ENCODE results near the gene OR7A17. TPM values are rescaled to one million over a fixed set of nuclear protein-coding genes. Genes with fewer than 3 reads are reported as not detected.

OR7A17 gene
- not detected in 2 replicates for total RNA-seq (2014; rRNA removed; shearing (Covaris generic))

GRCh38 chr19:14886032-14886431 is at the start of gene OR7A17:
OR7A17 (minus strand) TSS chr19:14886132; CDS start chr19:14881355, 4,777 bp downstream.

GRCh38 chr19:14848822-14849221 is 37.1 kb downstream of the OR7A17 start, which contains the start of gene OR7A10:
OR7A10 (minus strand) TSS chr19:14848922; CDS start chr19:14841877, 7,045 bp downstream.

GRCh38 chr19:14835011-14835410 is 50.9 kb downstream of the OR7A17 start, which contains the start of the genes OR7A5 and OR7C1:
OR7A5 (minus strand) TSS chr19:14835185; CDS start chr19:14828241, 6,944 bp downstream.
OR7C1 (minus strand) TSS chr19:14835185; CDS start chr19:14800136, 35,049 bp downstream.

Small RNAs within 50 kb of the gene (small RNA-seq; reads per million reads assigned to genes)
- gene OR7A18P = not detected

Other genes with a start within 250 kb of the OR7A17 start
- gene ADGRE3, start 211.3 kb downstream of the OR7A17 start, total RNA-seq (2014; rRNA removed; shearing (Covaris generic)) = not detected in 2 replicates
- 18.4 and 25.6 TPM in 2 replicates for gene ZNF333, start 196.1 kb downstream of the OR7A17 start, total RNA-seq (2014; rRNA removed; shearing (Covaris generic))
- gene ADGRE2, start 107.6 kb downstream of the OR7A17 start, total RNA-seq (2014; rRNA removed; shearing (Covaris generic)) = 0.82 and 1.3 TPM in 2 replicates
- gene OR7A5, start 50.9 kb downstream of the OR7A17 start, total RNA-seq (2014; rRNA removed; shearing (Covaris generic)) = not detected in 2 replicates
- 0.30 TPM in 1 of 2 replicates, not detected in the other for gene OR7C1, start 50.9 kb downstream of the OR7A17 start, total RNA-seq (2014; rRNA removed; shearing (Covaris generic))
- gene OR7A10, start 37.2 kb downstream of the OR7A17 start, total RNA-seq (2014; rRNA removed; shearing (Covaris generic)) = not detected in 2 replicates
- gene OR7C2, start 55.4 kb upstream of the OR7A17 start, total RNA-seq (2014; rRNA removed; shearing (Covaris generic)) = not detected in 2 replicates
- not detected in 2 replicates for gene SLC1A6, start 93.7 kb upstream of the OR7A17 start, total RNA-seq (2014; rRNA removed; shearing (Covaris generic))
- gene CASP14, start 163.3 kb upstream of the OR7A17 start, total RNA-seq (2014; rRNA removed; shearing (Covaris generic)) = not detected in 2 replicates
- 0.11 TPM in 1 of 2 replicates, not detected in the other for gene OR1I1, start 196.1 kb upstream of the OR7A17 start, total RNA-seq (2014; rRNA removed; shearing (Covaris generic))
- 84.9 and 99.9 TPM in 2 replicates for gene SYDE1, start 221.3 kb upstream of the OR7A17 start, total RNA-seq (2014; rRNA removed; shearing (Covaris generic))